Measurements from ENCODE around the gene DDX49. TPM values are rescaled to one million over a fixed set of nuclear protein-coding genes. Genes with fewer than 3 reads are reported as not detected.

Gene DDX49
- total RNA-seq, 1 experiment from 2014 or later, result 63.1 TPM

Other genes with a start within 250 kb of the DDX49 start
- gene CRTC1, start 236.0 kb upstream of the DDX49 start, total RNA-seq (2014; rRNA removed; shearing (Covaris generic)), result 3.7 and 6.1 TPM in 2 replicates
- not detected in 2 replicates for gene COMP, start 128.4 kb upstream of the DDX49 start, total RNA-seq (2014; rRNA removed; shearing (Covaris generic))
- gene UPF1, start 87.8 kb upstream of the DDX49 start, total RNA-seq (2014; rRNA removed; shearing (Covaris generic)), result 92.6 and 95.8 TPM in 2 replicates
- gene CERS1, start 23.6 kb upstream of the DDX49 start, total RNA-seq (2014; rRNA removed; shearing (Covaris generic)), result 7.8 and 8.5 TPM in 2 replicates
- 253 and 306 TPM in 2 replicates for gene COPE, start 328 bp upstream of the DDX49 start, total RNA-seq (2014; rRNA removed; shearing (Covaris generic))
- 25.1 and 35.7 TPM in 2 replicates for gene HOMER3, start 21.5 kb downstream of the DDX49 start, total RNA-seq (2014; rRNA removed; shearing (Covaris generic))
- gene SUGP2, start 113.8 kb downstream of the DDX49 start, total RNA-seq (2014; rRNA removed; shearing (Covaris generic)), result 54.5 and 79.0 TPM in 2 replicates
- 69.4 and 100.0 TPM in 2 replicates for gene ARMC6, start 113.9 kb downstream of the DDX49 start, total RNA-seq (2014; rRNA removed; shearing (Covaris generic))
- gene SLC25A42, start 144.3 kb downstream of the DDX49 start, total RNA-seq (2014; rRNA removed; shearing (Covaris generic)), result 4.8 and 8.0 TPM in 2 replicates
- 26.6 and 36.3 TPM in 2 replicates for gene TMEM161A, start 218.8 kb downstream of the DDX49 start, total RNA-seq (2014; rRNA removed; shearing (Covaris generic))

All from H7 (cell line).